HepG2 (cell line): Measurements from ENCODE around the gene ZNF451. TPM values are rescaled to one million over a fixed set of nuclear protein-coding genes. Genes with fewer than 3 reads are reported as not detected.
A peak's percentile ranks its signal among the peaks of the same experiment; 100 is the strongest.

Experiments used
- BHLHE40 ChIP-seq: IDR thresholded peaks from 2 replicates; pipeline ENCODE4 v1.6.1; 2011; ENCODE audit warnings: low read length, improper control_type of control experiment
- BRD4 ChIP-seq: sonication (generic); formaldehyde crosslinking; IDR thresholded peaks from 2 replicates; pipeline ENCODE4 v1.4.0; 2020; ENCODE audit warnings: missing genetic modification reagents
- DPF2 ChIP-seq: sonication (generic); formaldehyde crosslinking; IDR thresholded peaks from 2 replicates; pipeline ENCODE4 v1.4.0; 2020; ENCODE audit warnings: mild to moderate bottlenecking, low read depth, missing genetic modification reagents, borderline replicate concordance
- ELF1 ChIP-seq: sonication (generic); formaldehyde crosslinking; IDR thresholded peaks from 2 replicates; pipeline ENCODE4 v1.4.0; 2020; ENCODE audit warnings: missing genetic modification reagents
- GZF1 ChIP-seq: sonication (generic); formaldehyde crosslinking; IDR thresholded peaks from 2 replicates; pipeline ENCODE4 v1.5.1; 2020; ENCODE audit warnings: mild to moderate bottlenecking, missing genetic modification reagents
- HOXA7 ChIP-seq: sonication (generic); formaldehyde crosslinking; IDR thresholded peaks from 2 replicates; pipeline ENCODE4 v1.8.1; 2022; ENCODE audit warnings: mild to moderate bottlenecking, missing genetic modification reagents, moderate library complexity
- LCORL ChIP-seq, 2 experiments: fragments of 450-650 bp in 1 of 2; sonication (generic) in 1 of 2; formaldehyde crosslinking in 1 of 2; IDR thresholded peaks; 2 replicates each; pipeline versions ENCODE4 v1.5.0 to v1.6.1; 2017 to 2020; ENCODE audit warnings: antibody characterized with exemption in 1 of 2, missing genetic modification reagents in 1 of 2
- MAFF ChIP-seq: IDR thresholded peaks from 2 replicates; pipeline ENCODE4 v1.6.1; 2011; ENCODE audit warnings: low read depth, low read length, improper control_type of control experiment
- MEIS2 ChIP-seq: sonication (generic); formaldehyde crosslinking; IDR thresholded peaks from 2 replicates; pipeline ENCODE4 v1.9.0; 2021; ENCODE audit warnings: mild to moderate bottlenecking, missing genetic modification reagents
- MTF1 ChIP-seq: sonication (generic); formaldehyde crosslinking; IDR thresholded peaks from 2 replicates; pipeline ENCODE4 v1.5.0; 2020; ENCODE audit warnings: missing genetic modification reagents
- MXD3 ChIP-seq: IDR thresholded peaks from 2 replicates; pipeline ENCODE4 v1.6.1; 2016; ENCODE audit warnings: mild to moderate bottlenecking, missing biosample characterization, missing genetic modification reagents
- RBAK ChIP-seq: sonication (generic); formaldehyde crosslinking; IDR thresholded peaks from 2 replicates; pipeline ENCODE4 v1.5.1; 2020; ENCODE audit warnings: mild to moderate bottlenecking, missing genetic modification reagents
- STAG1 ChIP-seq: sonication (generic); formaldehyde crosslinking; IDR thresholded peaks from 2 replicates; pipeline ENCODE4 v1.4.0; 2020; ENCODE audit warnings: missing genetic modification reagents
- TCF12 ChIP-seq, 2 experiments: fragments of 450-650 bp in 1 of 2; sonication (generic) in 1 of 2; formaldehyde crosslinking in 1 of 2; IDR thresholded peaks; 2 replicates each; pipeline versions ENCODE4 v1.6.1 to v1.8.0; 2017 to 2022; ENCODE audit warnings: antibody characterized with exemption in 1 of 2, mild to moderate bottlenecking in 1 of 2, missing genetic modification reagents in 1 of 2, moderate library complexity in 1 of 2
- TCF7 ChIP-seq: sonication (generic); IDR thresholded peaks from 2 replicates; pipeline ENCODE4 v1.6.1; 2016; ENCODE audit warnings: antibody characterized with exemption, low read depth
- ZBTB26 ChIP-seq: IDR thresholded peaks from 2 replicates; pipeline ENCODE4 v1.6.1; 2016; ENCODE audit warnings: missing compliant biosample characterization, missing genetic modification reagents, borderline replicate concordance
- ZMYM3 ChIP-seq: sonication (generic); formaldehyde crosslinking; IDR thresholded peaks from 2 replicates; pipeline ENCODE4 v1.5.1; 2020; ENCODE audit warnings: mild to moderate bottlenecking, missing genetic modification reagents
- ZNF333 ChIP-seq: sonication (generic); formaldehyde crosslinking; IDR thresholded peaks from 2 replicates; pipeline ENCODE4 v1.4.0; 2020; ENCODE audit warnings: mild to moderate bottlenecking, missing genetic modification reagents, borderline replicate concordance
- ZNF547 ChIP-seq: sonication (generic); formaldehyde crosslinking; IDR thresholded peaks from 2 replicates; pipeline ENCODE4 v1.5.1; 2020; ENCODE audit warnings: mild to moderate bottlenecking, missing genetic modification reagents
- ZNF576 ChIP-seq: sonication (generic); formaldehyde crosslinking; IDR thresholded peaks from 2 replicates; pipeline ENCODE4 v1.4.0; 2020; ENCODE audit warnings: mild to moderate bottlenecking, missing genetic modification reagents
- ZNF614 ChIP-seq: IDR thresholded peaks from 2 replicates; pipeline ENCODE4 v1.6.1; 2018; ENCODE audit warnings: missing biosample characterization, missing genetic modification reagents, inconsistent platforms, borderline replicate concordance
- ZNF768 ChIP-seq: sonication (generic); formaldehyde crosslinking; IDR thresholded peaks from 2 replicates; pipeline ENCODE4 v1.4.0; 2020; ENCODE audit warnings: missing genetic modification reagents
- ZNF772 ChIP-seq: sonication (generic); formaldehyde crosslinking; IDR thresholded peaks from 2 replicates; pipeline ENCODE4 v1.5.0; 2020; ENCODE audit warnings: mild to moderate bottlenecking, missing genetic modification reagents
- polyA plus RNA-seq, 8 experiments: library from polyadenylated mRNA; depleted of rRNA in 3 of 8; stranded (reverse) in 7 of 8; unstranded in 1 of 8; fragments of >200 nt; fragmentation: Illumina TruSeq in 4 of 8; extraction: Trizol in 4 of 8; gene quantifications; 2 replicates each; pipeline versions ENCODE4 v1.2.1 to v1.2.3, GENCODE V29; 2011 to 2016; ENCODE audit warnings: low read depth in 4 of 8, missing spikeins in 1 of 8, mixed read lengths in 1 of 8; ENCODE audit not compliant: insufficient read depth in 1 of 8
- total RNA-seq, 5 experiments: library from RNA; depleted of rRNA; stranded (reverse); fragments of >200 nt; fragmentation: Illumina TruSeq; extraction: Trizol; gene quantifications; 2 replicates each; pipeline ENCODE4 v1.2.3, GENCODE V29; 2016; ENCODE audit warnings: low read depth in 1 of 5
- TF ChIP-seq, protein P1 (sequence below): sonication (generic); formaldehyde crosslinking; IDR thresholded peaks from 2 replicates; pipeline ENCODE4 v1.5.0; 2020; ENCODE audit warnings: mild to moderate bottlenecking, missing genetic modification reagents
- TF ChIP-seq, protein P2 (sequence below): sonication (generic); formaldehyde crosslinking; IDR thresholded peaks from 2 replicates; pipeline ENCODE4 v1.4.0; 2020; ENCODE audit warnings: missing genetic modification reagents

Gene ZNF451
- total and polyA plus RNA-seq, 2 of the 13 experiments (the other 11 are each of a cell fraction or from before 2014, with no cell fraction given) = 32.1 to 65.7 TPM

GRCh38 chr6:57172136-57173055 lies 82.4 kb downstream of the ZNF451 start, which contains the start of gene BAG2 (continued):
- TF ChIP-seq, protein P1, sequence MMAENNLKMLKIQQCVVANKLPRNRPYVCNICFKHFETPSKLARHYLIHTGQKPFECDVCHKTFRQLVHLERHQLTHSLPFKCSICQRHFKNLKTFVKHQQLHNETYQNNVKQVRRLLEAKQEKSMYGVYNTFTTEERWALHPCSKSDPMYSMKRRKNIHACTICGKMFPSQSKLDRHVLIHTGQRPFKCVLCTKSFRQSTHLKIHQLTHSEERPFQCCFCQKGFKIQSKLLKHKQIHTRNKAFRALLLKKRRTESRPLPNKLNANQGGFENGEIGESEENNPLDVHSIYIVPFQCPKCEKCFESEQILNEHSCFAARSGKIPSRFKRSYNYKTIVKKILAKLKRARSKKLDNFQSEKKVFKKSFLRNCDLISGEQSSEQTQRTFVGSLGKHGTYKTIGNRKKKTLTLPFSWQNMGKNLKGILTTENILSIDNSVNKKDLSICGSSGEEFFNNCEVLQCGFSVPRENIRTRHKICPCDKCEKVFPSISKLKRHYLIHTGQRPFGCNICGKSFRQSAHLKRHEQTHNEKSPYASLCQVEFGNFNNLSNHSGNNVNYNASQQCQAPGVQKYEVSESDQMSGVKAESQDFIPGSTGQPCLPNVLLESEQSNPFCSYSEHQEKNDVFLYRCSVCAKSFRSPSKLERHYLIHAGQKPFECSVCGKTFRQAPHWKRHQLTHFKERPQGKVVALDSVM (CRISPR knock-in tag) = peak; percentile 54; the same call in 1 of the 2 replicates
- no peak for TF ChIP-seq LCORL (IDR thresholded peaks at IDR 0.05)
- TF ChIP-seq LCORL (CRISPR knock-in tag; IDR thresholded peaks at IDR 0.05) = peak; percentile 82
- peak; percentile 86 for TF ChIP-seq ZNF768 (CRISPR knock-in tag)
- TF ChIP-seq TCF12 (IDR thresholded peaks at IDR 0.05) = no peak
- TF ChIP-seq TCF12 (CRISPR knock-in tag; IDR thresholded peaks at IDR 0.05) = peak; percentile 87
- TF ChIP-seq, protein P2, sequence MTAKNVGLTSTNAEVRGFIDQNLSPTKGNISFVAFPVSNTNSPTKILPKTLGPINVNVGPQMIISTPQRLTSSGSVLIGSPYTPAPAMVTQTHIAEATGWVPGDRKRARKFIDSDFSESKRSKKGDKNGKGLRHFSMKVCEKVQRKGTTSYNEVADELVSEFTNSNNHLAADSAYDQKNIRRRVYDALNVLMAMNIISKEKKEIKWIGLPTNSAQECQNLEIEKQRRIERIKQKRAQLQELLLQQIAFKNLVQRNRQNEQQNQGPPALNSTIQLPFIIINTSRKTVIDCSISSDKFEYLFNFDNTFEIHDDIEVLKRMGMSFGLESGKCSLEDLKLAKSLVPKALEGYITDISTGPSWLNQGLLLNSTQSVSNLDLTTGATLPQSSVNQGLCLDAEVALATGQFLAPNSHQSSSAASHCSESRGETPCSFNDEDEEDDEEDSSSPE (CRISPR knock-in tag) = peak; percentile 87
- peak; percentile 90; the same call in 1 of the 2 replicates for TF ChIP-seq ZNF333 (CRISPR knock-in tag)
- TF ChIP-seq ELF1 (CRISPR knock-in tag) = peak; percentile 55
- no peak for TF ChIP-seq ZMYM3
- TF ChIP-seq BRD4 (CRISPR knock-in tag) = peak; percentile 92
- TF ChIP-seq GZF1 (CRISPR knock-in tag) = 0 out of 2 replicates have a peak, but pooled peaks have one; percentile 86
- peak; percentile 97 for TF ChIP-seq BHLHE40
- no peak for TF ChIP-seq MAFF
- TF ChIP-seq DPF2 = no peak
- TF ChIP-seq ZNF547 = peak; percentile 90
- no peak for TF ChIP-seq TCF7
- peak; percentile 43 for TF ChIP-seq STAG1 (CRISPR knock-in tag)
- peak; percentile 88 for TF ChIP-seq MEIS2
- TF ChIP-seq ZNF576 (CRISPR knock-in tag) = peak; percentile 93
- no peak for TF ChIP-seq HOXA7
- peak; percentile 92 for TF ChIP-seq ZNF772 (CRISPR knock-in tag)
- TF ChIP-seq ZBTB26 = no peak; the same call in 1 of the 2 replicates
- peak; percentile 67 for TF ChIP-seq MXD3 (CRISPR knock-in tag)
- TF ChIP-seq MTF1 (CRISPR knock-in tag) = peak; percentile 26; the same call in 1 of the 2 replicates
- no peak for TF ChIP-seq RBAK (CRISPR knock-in tag)
- peak; percentile 26 for TF ChIP-seq ZNF614
